Midbrain (tissue), 1 donor: ENCODE measurements around the gene NLGN1.

Experiments
- DNase-seq: peaks from one replicate; lab custom pipeline; 2025; lab: John Stamatoyannopoulos, UW

NLGN1 gene

DNA sequence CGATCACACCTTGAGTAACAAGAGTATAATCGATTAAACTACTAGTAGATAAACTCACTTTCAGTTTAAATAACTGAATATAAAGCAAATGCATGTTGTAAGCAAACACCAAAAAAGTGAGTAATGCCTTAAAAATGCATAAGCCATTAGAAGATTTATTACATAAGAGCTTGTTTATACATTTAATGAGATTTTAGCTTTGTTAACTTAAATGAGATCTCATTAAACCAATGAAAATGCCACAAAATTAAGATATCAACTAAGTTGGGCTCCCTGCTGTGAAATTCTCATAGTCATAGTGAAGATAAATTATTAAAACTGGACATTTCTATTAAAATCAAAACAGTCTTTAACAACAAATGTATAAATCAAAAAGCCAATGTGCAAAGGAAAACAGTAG is 701.2 kb downstream of the NLGN1 start:
- DNase-seq, result no peak

DNA sequence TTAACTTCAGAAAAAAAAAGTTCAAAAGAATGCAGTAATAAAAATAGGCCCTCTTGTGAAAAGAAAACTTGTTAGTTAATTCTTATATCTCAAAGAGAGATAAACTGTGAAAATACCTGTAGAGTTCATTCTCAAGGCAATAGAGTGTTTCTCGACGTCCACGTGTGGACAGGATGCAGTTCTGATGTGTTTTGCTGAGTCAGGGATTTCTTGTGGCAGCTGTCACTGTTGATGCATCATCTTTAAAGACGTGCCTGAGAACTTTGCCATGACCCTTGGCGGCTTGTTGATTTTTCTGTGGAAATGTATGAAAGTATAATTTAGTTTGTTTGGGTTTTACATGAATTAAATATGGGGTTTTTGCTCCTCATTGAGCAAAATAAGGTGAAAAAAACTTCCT is 702.2 kb downstream of the NLGN1 start:
- no peak for DNase-seq

DNA sequence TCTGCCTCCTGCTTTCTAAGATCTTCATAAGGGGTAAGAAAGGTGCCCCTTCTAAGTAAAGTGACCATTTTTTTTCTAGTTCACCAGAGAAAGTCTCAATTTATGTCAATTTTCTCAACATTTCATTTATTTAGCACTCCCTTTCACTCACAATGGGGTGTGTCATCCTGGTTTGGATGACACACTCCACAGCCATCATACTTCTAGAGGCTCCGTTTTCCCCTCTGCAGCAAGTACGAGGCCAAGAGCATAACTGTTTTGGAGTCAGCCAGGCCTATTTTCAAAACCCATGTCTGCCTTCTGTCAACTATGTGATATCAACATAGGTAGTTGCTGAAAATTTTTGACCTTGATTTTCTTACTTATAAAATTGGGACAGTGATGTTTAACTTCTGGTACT is 703.2 kb downstream of the NLGN1 start:
- DNase-seq, result no peak

DNA sequence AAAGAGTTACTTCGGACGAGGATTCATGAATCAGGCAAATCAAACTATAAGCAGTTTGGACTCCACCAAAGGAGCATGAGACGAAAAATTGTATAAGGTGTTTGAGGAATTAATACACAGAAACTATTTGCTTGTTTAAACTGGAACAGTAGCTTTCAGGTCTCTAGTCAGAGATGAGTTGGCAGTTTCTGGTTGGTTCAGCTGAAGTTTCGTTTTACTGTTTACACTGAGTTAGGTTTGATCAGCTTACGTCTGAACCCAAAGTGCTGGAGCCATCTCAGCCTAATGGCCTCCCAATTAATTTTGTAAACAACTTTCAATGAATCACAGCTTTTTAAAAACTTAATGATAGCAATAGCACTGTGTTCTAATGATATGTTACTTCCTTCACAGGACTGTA is 703.7 kb downstream of the NLGN1 start:
- no peak for DNase-seq

DNA sequence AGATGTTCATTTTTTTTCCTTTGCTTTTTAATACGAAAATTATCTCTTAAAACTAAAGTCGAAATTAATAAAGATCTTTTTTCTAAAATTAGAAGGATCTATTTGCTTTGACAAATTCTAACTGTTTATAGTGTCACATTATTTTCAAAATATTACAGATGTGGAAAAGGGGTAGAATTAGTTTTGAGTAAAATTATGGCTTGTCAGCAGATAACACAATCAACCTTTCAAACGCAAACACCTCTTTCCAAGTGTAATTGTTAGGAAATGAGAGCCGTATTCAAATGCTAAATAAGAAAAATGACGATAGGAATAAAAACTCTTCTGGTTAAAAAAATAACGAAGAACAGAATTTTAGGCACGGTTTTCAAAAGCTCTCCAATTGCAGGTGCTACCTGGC is 704.7 kb downstream of the NLGN1 start:
- DNase-seq, result no peak

DNA sequence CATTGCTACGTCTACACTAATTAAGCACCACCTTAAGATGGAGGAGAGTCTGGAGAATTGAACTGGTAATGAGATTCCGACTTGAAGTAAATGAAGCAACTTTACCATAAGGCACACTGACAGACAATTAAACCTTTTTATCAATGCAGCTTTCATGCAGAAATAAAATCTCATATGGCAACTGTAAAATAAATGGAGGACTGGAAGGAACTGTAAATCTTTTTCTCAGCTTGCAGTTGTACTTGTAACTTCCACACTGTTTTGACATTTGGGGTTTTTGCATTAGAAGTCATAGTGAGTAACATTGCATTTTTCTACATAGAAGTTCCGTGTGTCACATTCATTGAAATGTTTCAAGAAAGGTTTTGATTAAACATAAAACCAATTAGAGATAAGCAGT is 705.3 kb downstream of the NLGN1 start:
- DNase-seq, result no peak

DNA sequence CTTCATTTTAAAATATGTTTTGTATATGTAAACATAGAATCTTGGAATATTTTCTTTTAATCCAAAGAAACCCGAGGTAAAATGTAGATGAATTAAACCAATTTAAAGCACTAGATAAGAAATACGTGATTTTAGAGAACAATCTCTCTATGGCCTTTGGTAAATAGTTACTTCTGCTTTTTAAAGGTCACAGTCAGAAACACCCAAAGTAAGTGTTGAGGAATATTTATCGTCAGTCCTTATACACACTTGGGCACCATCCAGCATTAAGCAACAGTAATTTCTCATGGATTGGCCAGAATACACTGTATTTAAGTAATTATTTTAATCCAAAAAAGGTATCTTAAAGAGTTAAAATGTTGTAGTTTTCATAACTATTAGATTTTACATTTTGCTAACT is 713.2 kb downstream of the NLGN1 start:
- DNase-seq, result no peak

DNA sequence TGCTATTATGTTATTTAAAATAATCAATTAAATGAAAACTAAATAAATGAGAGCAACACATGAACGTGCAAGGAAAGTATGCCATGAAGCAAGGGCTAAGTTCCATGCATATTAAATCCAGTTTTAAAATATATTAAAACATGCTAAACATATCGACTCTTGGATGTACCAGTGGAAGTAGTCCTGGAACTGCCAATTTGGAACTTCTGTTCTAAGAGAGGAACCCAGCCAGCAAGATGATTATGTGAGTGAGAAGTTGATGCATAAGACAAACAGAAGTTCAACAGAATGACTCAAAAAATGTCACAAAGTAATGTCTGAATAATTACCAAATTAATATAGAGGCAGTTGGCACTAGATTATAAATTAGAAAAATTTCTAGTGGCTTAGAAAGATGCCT is 714.2 kb downstream of the NLGN1 start:
- DNase-seq, result no peak

DNA sequence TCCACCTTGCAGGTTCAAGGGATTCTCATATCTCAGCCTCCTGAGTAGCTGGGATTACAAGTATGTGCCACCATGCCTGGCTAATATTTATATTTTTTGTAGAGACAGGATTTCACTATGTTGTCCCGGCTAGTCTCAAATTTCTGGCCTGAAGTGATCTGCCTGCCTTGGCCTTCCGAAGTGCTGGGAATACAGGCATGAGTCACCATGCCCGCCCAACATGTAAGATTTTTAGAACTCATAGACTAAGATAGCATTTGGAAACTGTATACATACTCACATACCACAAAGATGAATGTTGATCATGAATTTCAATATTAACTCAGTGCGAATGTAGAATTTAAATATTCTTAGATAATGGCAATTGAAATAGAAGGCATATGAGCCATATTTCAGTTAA is 718.9 kb downstream of the NLGN1 start:
- no peak for DNase-seq

DNA sequence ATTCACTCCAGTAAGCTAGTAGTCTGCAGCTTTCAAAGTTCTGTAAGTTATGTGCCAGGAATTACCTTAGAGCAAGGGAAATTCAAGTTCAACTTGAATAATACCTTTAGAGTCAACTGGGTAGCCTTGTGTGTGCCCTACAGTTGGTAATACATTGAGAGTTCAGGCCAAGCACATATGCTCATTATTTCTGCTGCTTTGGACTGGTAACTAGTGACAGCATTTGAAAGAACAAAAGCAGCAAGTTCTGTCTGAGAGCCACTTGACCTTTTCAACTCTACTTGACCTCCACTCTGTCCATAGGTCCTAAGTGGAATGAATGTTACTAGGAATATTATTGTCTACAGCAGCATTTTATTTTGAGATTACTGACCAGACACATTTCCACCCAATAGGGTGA is 723.5 kb downstream of the NLGN1 start:
- DNase-seq, result no peak

DNA sequence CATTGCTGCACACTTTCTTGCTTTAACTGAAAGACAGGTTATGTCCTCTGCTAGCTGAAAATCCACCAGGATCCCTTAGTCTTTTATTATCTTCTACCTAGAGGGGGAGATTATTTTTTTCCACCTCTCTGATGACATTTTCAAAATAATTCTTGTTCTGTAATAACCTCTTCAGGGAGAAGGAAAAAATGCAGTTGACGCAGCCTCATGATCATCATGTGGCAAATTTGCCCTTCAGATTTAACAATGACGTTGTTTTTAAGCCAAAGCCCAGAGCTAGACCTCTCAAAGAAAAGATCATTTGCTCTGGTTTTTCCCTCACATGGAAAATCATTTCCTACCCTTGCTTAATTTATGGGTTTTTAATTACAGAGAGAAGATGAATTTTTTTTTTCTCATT is 724.9 kb downstream of the NLGN1 start:
- DNase-seq, result no peak

DNA sequence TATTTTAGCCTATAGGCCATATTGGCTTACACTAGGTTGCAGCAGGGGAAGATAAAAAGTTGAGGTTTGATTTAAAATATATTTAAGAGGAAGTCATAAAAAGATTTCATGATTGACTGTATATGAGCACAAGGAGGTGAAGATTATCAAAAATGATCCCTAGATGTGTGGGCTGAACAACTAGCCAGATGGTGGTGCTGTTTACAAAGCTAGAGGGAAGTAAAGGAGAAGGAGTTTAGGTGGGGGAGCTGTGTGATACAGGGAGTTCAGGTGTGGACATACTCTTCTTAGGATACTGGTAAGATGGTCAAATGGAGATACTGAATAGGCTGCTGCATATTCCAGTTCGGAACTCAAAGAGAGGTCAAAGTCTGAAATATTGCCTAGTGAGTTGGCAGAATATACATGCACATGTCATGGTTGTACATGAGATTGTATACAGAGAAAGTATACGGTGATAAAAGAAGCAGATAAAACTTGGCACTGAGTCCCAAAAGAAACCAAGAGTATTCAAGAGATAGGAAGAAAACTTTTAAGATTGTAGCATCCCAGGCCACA is 727.8 kb downstream of the NLGN1 start:
- peak; percentile 16 for DNase-seq

DNA sequence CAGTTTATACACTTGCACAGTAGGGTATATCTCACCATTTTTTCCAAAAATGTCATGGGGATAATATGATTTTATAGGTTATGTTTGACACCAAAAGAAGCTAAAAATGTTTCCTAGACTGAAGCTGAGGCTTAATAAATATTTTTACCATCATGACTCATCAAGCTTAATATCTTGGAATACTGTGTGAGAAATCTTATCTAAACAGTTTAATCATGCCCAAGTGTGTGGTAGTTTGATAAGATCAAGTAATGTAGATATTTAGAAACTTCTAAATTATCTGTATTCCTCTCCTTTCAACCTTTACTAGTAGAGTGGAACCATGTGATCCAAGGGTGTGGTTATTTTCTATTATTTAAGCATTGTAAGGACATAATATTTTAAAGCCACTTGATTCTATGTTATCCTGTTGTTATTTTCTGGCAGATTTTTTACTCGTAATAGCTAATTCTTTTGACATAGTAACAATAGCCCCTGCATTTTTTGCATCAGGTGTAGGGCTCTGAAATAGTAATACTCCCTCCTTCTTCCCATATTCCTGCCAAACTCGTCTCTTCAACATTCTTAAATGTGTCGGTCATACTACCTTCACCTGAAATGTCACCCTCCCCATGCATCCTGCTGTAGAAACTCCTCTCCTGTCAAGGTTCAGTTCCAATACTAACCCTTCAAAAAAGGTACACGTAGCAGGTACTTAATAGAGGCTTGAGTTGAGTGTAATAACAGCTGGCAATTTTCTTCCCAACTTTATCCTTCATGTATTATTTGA is 729.6 kb downstream of the NLGN1 start:
- no peak for DNase-seq

DNA sequence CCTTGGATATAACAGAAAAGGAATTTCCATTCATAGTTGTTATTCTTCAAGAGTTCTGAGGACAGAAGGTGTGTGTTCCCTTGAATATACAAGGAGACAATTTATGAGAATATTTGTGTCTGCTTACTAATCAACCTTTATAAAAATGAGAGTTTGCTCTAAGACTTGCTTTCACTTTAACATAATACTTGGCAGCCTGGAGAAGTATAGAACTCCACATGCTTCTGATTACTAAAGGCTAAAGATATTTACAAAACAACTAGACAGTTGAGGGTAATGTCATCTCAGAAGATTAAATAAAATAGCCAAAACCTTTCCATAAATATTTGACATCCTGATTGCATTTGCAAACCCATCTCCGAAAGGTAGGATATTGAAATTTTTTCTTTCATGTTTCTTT is 734.5 kb downstream of the NLGN1 start:
- DNase-seq, result no peak

DNA sequence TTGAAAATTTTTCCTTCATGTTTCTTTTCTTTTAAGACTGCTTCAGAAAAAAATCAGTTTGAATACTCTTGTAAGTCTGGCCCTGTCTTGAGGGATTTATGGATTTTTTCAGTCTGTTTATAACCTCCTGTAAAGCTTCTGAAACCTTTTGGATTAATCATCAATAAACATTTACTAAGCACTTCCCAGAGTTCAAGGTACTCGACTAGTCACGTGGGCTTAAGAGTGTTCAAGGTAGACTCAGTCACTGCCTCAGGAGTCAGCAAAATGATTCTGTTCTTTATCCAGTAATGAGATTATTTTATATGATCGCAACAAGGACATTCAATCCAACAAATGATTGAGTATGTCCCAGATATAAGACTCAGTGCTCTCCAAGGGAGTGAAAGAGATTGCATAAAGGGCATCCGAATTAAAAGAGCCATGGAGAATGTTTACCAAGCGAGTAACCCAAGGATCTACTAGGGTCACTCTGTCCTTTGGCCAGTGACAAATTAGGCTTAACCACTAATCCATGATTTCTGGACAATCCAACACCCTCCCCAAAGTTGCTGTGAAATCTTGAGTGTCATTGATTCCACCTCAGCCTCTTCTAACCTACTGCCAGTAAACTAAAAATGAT is 735.0 kb downstream of the NLGN1 start:
- no peak for DNase-seq

DNA sequence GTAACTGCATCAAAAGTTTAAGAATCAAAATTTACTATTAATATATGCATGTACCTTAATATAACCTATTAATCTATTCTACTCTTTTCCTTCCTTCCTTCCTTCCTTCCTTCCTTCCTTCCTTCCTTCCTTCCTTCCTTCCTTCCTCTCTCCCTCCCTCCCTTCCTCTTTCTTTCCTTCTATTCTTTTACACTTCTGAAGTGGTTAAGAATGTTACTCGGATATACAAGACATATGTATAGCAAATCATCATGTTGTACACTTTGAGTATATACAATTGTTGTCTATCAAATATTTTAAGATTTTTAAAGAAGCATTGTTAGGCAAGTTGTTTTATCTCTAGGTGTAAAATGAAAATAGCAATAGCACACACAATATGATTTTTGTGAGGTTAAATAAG is 748.5 kb downstream of the NLGN1 start:
- DNase-seq, result no peak

DNA sequence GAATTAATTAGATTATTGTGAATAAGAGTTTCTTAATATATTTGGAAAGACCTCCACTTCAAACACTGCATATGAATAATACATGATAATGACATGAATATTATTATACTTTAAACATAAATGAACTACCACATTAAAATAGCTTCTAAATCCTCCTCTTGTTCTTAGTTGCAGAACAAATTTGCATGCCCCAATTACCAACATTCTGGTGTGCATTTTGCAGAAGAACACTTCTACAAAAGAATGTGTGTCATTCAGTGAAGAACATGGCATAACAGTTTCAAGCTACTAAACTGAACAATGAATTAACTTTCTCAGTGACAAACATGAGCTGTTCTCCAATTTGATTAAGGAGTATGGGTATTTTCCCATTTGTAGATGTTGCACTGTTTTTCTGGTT is 750.3 kb downstream of the NLGN1 start:
- no peak for DNase-seq

DNA sequence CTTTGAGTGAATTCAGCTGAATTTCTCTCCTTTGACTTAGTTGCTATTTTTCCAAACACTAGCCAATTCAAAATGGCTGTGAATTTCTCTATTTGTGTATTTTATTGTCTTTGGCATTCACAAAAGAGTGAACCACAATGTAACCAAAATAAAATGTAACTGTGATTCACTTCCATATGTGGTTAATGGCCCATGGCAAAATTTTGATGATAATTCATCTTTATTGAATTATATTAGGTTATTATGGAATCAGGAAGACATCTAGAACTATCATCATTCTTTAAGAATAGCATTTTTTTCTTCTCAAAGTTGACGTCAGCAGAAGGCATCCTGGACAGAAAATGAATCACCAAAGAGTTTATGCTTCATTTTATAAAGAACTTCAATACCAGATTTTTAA is 756.3 kb downstream of the NLGN1 start:
- DNase-seq, result no peak

DNA sequence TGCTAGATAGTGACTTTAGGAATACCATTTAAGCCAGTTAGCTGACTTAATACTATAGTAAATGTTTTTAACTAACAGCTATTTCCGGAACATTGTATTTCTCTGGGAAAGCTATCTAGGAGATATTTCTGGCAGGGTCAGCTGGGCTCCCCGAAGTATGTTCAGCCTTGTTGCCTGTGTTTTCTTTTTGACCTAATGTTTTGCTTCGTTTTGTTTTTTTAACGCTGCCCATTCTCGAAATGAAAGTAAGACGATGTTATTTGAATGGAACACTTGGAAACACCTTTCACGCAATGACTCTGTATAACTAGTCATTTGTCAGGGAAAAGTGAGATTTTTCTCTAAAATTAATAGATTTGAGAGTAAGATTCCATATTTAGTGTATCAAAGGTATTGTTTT is 758.7 kb downstream of the NLGN1 start:
- DNase-seq, result no peak

DNA sequence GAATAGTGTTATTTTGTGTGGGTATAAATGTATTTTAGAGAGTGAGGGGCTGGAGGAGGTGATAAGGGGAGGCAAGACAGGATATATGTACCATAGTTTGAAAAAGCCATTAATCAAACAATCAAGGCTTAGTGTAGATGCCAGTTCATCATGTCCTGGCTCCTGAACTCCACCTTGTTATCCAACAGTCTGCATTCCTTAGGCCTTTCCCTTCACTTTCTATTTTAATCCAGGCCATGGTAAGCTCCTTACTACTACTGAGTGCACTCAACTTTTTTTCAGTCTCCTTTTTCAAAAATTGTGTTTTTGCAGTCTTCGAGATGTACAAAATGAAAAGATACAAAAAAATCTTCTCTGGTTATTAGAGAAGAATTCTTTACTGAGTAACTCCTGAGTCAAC is 761.1 kb downstream of the NLGN1 start:
- DNase-seq, result no peak

DNA sequence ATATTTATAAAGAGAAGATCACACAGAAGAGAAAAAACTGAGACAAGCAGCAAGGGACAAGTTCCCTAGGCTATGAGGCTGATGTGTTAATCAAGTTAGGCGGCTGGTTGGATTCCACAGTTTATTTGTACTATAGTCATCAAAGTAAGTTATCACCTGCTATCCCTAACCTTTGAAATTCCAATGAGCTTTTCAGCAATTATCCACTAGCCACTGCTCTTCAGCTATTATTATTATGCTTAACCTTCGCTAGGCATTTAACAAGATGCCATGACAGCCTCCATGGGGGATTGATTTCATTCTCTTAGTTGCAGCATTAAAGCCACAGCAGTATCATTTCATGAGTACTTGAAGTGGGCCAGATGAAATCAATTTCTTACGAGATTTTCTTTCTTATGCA is 762.1 kb downstream of the NLGN1 start:
- no peak for DNase-seq

DNA sequence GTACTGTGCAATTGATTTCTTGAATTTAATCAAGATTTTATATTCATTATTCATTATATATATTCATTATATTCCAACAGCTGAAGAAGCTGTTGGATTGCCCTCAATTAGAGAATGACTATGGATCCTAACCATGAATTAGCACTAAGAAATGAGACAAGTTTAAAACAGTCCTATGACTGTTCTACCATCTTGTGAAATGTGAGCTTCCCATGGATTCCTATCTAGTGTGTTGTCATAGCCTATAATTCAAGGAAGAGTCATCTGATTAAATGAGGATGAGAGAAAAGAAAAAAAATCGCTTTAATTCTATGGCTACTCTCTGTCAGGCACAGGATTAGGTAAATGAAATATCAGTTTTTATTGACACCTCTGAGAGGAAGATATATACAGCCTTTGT is 765.0 kb downstream of the NLGN1 start:
- no peak for DNase-seq

DNA sequence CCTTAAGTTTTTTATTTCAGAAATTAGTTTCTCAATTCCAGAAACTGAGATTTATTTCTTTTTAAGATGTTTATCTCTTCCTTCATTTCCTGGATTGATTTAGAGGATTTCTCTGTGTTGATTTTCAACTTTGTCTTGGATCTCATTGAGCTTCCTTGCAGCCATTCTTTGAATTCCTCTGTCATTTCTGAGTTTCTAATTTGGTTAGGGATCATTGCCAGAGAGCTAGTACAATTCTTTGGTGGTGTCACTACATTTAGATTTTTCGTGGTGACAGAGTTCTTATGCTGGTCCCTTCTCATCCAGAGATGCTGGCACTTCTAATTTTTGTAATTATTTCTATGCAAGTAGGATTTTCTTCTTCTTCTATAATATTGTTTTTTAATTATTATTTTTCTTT is 770.5 kb downstream of the NLGN1 start:
- DNase-seq, result no peak
